HG02885 (cell line): Measurements from ENCODE around the gene FBXL7.

ENCODE experiments used
- ATAC-seq: cut with Tn5 transposase; IDR thresholded peaks from one replicate; pipeline ENCODE4 v1.9.1; 2021; ENCODE audit warnings: mild to moderate bottlenecking; ENCODE audit not compliant: unreplicated experiment, poor library complexity

The FBXL7 gene

GRCh38 chr5:15694696-15695214 is 194.8 kb downstream of the FBXL7 start:
- no peak for ATAC-seq

- ATAC-seq: no peak
These were observed 195.3 kb downstream of the FBXL7 start for GRCh38 chr5:15695215-15695731.

- ATAC-seq: no peak
These were observed 200.4 kb downstream of the FBXL7 start for GRCh38 chr5:15700373-15700772.

GRCh38 chr5:15702102-15702501 is 202.1 kb downstream of the FBXL7 start:
- no peak for ATAC-seq

- ATAC-seq: no peak
These were observed 203.9 kb downstream of the FBXL7 start for GRCh38 chr5:15703901-15704300.

GRCh38 chr5:15704397-15704947 is 204.5 kb downstream of the FBXL7 start:
- no peak for ATAC-seq

GRCh38 chr5:15707631-15708030 is 207.7 kb downstream of the FBXL7 start:
- ATAC-seq: no peak

GRCh38 chr5:15711892-15712291 is 211.9 kb downstream of the FBXL7 start:
- ATAC-seq: no peak

GRCh38 chr5:15715535-15715934 is 215.6 kb downstream of the FBXL7 start:
- no peak for ATAC-seq

GRCh38 chr5:15715967-15716366 is 216.0 kb downstream of the FBXL7 start:
- no peak for ATAC-seq

GRCh38 chr5:15717001-15717400 is 217.0 kb downstream of the FBXL7 start:
- ATAC-seq: no peak

- no peak for ATAC-seq
These were observed 218.6 kb downstream of the FBXL7 start for GRCh38 chr5:15718421-15719179.

- no peak for ATAC-seq
These were observed 219.8 kb downstream of the FBXL7 start for GRCh38 chr5:15719784-15720183.

- ATAC-seq: no peak
These were observed 220.5 kb downstream of the FBXL7 start for GRCh38 chr5:15720515-15720914.

GRCh38 chr5:15722305-15722704 is 222.3 kb downstream of the FBXL7 start:
- ATAC-seq: no peak

- no peak for ATAC-seq
These were observed 227.4 kb downstream of the FBXL7 start for GRCh38 chr5:15727375-15727774.

- ATAC-seq: no peak
These were observed 228.8 kb downstream of the FBXL7 start for GRCh38 chr5:15728811-15729210.

GRCh38 chr5:15731699-15732098 is 231.7 kb downstream of the FBXL7 start:
- no peak for ATAC-seq

- no peak for ATAC-seq
These were observed 234.1 kb downstream of the FBXL7 start for GRCh38 chr5:15734058-15734457.

GRCh38 chr5:15737036-15737821 is 237.2 kb downstream of the FBXL7 start:
- no peak for ATAC-seq
